HG03103 (cell line): ENCODE data around the gene PPEF1.

Experiments used
- ATAC-seq: cut with Tn5 transposase; IDR thresholded peaks from one replicate; pipeline ENCODE4 v1.9.1; 2021; ENCODE audit warnings: low read depth; ENCODE audit not compliant: unreplicated experiment

Gene PPEF1

DNA sequence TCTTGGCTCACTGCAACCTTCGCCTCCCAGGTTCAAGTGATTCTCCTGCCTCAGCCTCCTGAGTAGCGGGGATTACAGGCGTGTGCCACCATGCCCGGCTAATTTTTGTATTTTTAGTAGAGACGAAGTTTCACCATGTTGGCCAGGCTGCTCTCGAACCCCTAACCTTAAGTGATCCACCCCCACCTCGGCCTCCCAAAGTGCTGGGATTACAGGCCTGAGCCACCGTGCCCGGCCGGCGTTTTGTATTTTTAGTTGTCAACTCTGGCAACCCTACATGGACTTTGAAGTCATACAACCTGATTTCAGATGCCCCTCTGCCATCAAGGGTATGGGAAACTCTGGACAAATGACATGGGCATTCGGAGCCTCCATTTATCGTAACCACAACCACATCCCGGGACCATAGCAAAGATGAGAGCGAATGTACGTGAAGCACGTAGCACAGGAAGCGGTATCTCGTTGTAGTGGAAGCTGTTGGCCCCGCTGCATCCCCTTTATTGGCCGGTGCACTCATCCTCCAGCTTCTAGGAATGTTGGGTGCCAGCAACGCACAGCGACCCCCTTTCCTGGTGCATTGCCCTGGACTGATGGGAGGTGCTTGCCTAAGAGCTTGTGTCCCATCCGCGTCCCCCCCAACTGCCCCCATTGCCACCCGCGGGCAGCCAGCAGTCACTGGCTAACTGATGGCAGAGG lies 167.3 kb downstream of the PPEF1 start:
- no peak for ATAC-seq

DNA sequence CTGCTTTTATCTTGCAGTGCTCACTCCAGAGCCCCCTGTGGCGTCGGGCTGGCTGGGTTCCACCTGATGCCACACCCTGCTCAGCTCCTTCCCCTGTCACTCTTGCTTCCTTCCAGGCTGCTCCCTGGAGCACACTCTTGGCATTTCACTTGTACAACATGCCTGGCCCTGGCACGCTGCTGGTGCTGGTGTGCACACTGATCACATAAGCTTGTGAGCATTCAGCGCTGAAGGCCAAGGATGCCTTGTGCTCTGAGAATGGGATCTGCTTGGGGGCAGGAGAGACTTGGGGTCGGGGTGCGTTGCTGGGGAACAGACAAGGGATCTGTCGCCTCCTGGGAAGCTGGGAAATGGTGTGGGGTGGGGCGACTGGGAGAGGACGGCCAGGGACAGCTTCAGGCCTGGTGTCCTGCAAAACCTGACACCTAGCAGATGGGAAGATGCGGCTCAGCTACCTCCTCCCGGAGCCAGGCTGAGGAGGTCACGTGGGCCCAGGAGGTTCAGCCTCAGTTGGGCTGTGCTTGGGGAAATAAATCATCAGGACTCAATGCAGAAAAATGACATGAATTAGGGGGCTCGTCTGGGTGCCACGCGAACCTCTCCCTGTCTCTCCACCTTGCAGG lies 167.9 kb downstream of the PPEF1 start:
- ATAC-seq = no peak

DNA sequence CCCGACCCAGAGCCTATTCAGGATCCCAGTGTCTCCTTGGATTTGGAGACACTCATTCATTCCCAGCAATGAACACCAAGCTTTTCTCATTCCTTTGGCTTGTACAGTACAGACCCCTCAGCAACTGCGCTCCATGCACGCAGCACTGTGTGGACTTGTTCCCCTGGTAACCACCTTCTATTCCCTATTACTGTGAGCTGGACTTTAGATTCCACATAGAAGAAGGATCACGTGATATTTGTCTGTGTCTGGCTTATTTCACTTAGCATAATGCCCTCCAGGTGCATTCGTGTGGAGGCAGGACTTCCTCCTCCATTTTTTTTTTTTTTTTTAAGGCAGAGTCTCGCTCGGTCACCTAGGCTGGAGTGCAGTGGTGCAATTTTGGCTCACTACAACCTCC lies 170.0 kb downstream of the PPEF1 start:
- ATAC-seq = no peak
